Mesenchymal stem cell (in vitro differentiated cells and primary cell): ENCODE measurements around the gene LRRC47.

Experiments used
- DNase-seq: peaks from one replicate; pipeline ENCODE4 v3.0.0-alpha.2; 2013
- H2AFZ ChIP-seq: one replicate; pipeline ENCODE4 v1.6.1; 2013; ENCODE audit warnings: low read depth, mild to moderate bottlenecking, control low read depth, inconsistent platforms, low read length, moderate library complexity
- H2AK5ac ChIP-seq: 2 replicates; pipeline ENCODE4 v1.6.1; 2013; ENCODE audit warnings: low read length, moderate library complexity, mild to moderate bottlenecking, inconsistent platforms; ENCODE audit not compliant: severe bottlenecking
- H2BK120ac ChIP-seq: one replicate; pipeline ENCODE4 v1.6.1; 2013; ENCODE audit warnings: low read depth, mild to moderate bottlenecking, inconsistent platforms, low read length, moderate library complexity
- H2BK12ac ChIP-seq, 2 experiments: one replicate each; pipeline ENCODE4 v1.6.1; 2013; ENCODE audit warnings: inconsistent platforms in 2 of 2, low read length in 2 of 2, mild to moderate bottlenecking in 2 of 2, moderate library complexity in 2 of 2, control low read depth in 1 of 2
- H2BK15ac ChIP-seq: one replicate; pipeline ENCODE4 v1.6.1; 2013; ENCODE audit warnings: mild to moderate bottlenecking, low read depth, inconsistent platforms; ENCODE audit not compliant: poor library complexity, severe bottlenecking
- H2BK5ac ChIP-seq: 2 replicates; pipeline ENCODE4 v1.6.1; 2013; ENCODE audit warnings: low read depth, mild to moderate bottlenecking, low read length, control low read depth, inconsistent platforms; ENCODE audit not compliant: poor library complexity, severe bottlenecking
- H3K14ac ChIP-seq, 2 experiments: one replicate each; pipeline ENCODE4 v1.6.1; 2013; ENCODE audit warnings: inconsistent platforms in 2 of 2, low read length in 2 of 2, control low read depth in 1 of 2, mild to moderate bottlenecking in 1 of 2, moderate library complexity in 1 of 2
- H3K18ac ChIP-seq, 2 experiments: one replicate each; pipeline ENCODE4 v1.6.1; 2013; ENCODE audit warnings: inconsistent platforms in 2 of 2, low read length in 2 of 2, control low read depth in 1 of 2, low read depth in 1 of 2, mild to moderate bottlenecking in 1 of 2
- H3K23ac ChIP-seq, 2 experiments: one replicate each; pipeline ENCODE4 v1.6.1; 2013; ENCODE audit warnings: inconsistent platforms in 2 of 2, low read length in 2 of 2, mild to moderate bottlenecking in 2 of 2, moderate library complexity in 2 of 2, control low read depth in 1 of 2
- H3K27ac ChIP-seq: 2 replicates; pipeline ENCODE4 v1.5.1; 2013; ENCODE audit warnings: mild to moderate bottlenecking, moderate library complexity, low read length, control low read depth, inconsistent platforms; ENCODE audit not compliant: poor library complexity, severe bottlenecking
- H3K27me3 ChIP-seq, 2 experiments: 2 replicates each; pipeline versions ENCODE4 v1.6.1 to v1.7.0; 2013; ENCODE audit warnings: low read length in 2 of 2, mild to moderate bottlenecking in 2 of 2, moderate library complexity in 2 of 2, control low read depth in 1 of 2, inconsistent platforms in 1 of 2; ENCODE audit not compliant: control insufficient read depth in 1 of 2, insufficient read depth in 1 of 2
- H3K36me3 ChIP-seq, 2 experiments: 2 replicates each; pipeline versions ENCODE4 v1.6.1 to v1.7.0; 2013; ENCODE audit warnings: low read length in 2 of 2, control low read depth in 1 of 2, inconsistent platforms in 1 of 2, low read depth in 1 of 2, mild to moderate bottlenecking in 1 of 2; ENCODE audit not compliant: insufficient read depth in 2 of 2, control insufficient read depth in 1 of 2
- H3K4ac ChIP-seq, 2 experiments: one replicate each; pipeline ENCODE4 v1.6.1; 2013; ENCODE audit warnings: inconsistent platforms in 2 of 2, low read length in 2 of 2, mild to moderate bottlenecking in 2 of 2, moderate library complexity in 2 of 2, control low read depth in 1 of 2, low read depth in 1 of 2
- H3K4me1 ChIP-seq: 2 replicates; pipeline ENCODE4 v1.6.1; 2013; ENCODE audit warnings: low read depth, low read length, control low read depth; ENCODE audit not compliant: control insufficient read depth, insufficient read depth
- H3K4me2 ChIP-seq: 2 replicates; pipeline ENCODE4 v1.6.1; 2013; ENCODE audit warnings: low read length, mild to moderate bottlenecking, inconsistent platforms; ENCODE audit not compliant: poor library complexity, severe bottlenecking
- H3K4me3 ChIP-seq, 2 experiments: 2 replicates each; pipeline versions ENCODE4 v1.5.1 to v1.7.0; 2013; ENCODE audit warnings: low read length in 2 of 2, mild to moderate bottlenecking in 2 of 2, control low read depth in 1 of 2, low read depth in 1 of 2; ENCODE audit not compliant: insufficient read depth in 1 of 2
- H3K79me1 ChIP-seq: replicated peaks from 2 replicates; pipeline ENCODE4 v1.6.1; 2013; ENCODE audit warnings: mild to moderate bottlenecking, control low read depth, low read length, inconsistent platforms; ENCODE audit not compliant: poor library complexity, severe bottlenecking
- H3K9ac ChIP-seq: 2 replicates; pipeline ENCODE4 v1.7.0; 2013; ENCODE audit warnings: mild to moderate bottlenecking, low read length, moderate library complexity
- H3K9me3 ChIP-seq: 2 replicates; pipeline ENCODE4 v1.7.0; 2013; ENCODE audit warnings: mild to moderate bottlenecking, low read length; ENCODE audit not compliant: control insufficient read depth
- H4K8ac ChIP-seq: one replicate; pipeline ENCODE4 v1.6.1; 2013; ENCODE audit warnings: inconsistent platforms, mild to moderate bottlenecking, low read length, moderate library complexity
- H4K91ac ChIP-seq: one replicate; pipeline ENCODE4 v1.6.1; 2013; ENCODE audit warnings: mild to moderate bottlenecking, low read length, inconsistent platforms
- WGBS: methylation state at CpG from one replicate; pipeline ENCODE4 v1.1.7; 2013; ENCODE audit warnings: mixed read lengths; 5-methylcytosine and 5-hydroxymethylcytosine counted together

LRRC47 gene

DNA sequence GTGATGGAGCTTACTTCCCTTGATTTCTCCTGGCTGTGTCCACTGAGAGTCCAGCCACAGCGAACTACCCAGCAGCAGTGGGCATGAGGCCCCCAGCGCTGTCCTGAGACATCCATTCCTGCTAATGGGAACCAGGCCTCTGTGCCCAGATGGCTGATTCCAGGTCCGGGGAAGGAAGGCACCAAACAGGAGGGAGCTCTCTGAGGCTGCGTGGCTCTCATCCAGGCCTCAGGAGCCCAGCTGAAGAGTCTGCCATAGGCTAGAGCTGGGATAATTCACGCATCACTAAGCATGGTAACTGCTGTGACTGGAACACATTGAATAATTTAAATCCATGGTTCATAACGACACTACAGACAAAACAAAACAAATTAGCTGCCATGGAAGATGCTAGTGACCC lies 24.7 kb upstream of the LRRC47 start:
- no peak overlapping the region for H2AK5ac ChIP-seq

DNA sequence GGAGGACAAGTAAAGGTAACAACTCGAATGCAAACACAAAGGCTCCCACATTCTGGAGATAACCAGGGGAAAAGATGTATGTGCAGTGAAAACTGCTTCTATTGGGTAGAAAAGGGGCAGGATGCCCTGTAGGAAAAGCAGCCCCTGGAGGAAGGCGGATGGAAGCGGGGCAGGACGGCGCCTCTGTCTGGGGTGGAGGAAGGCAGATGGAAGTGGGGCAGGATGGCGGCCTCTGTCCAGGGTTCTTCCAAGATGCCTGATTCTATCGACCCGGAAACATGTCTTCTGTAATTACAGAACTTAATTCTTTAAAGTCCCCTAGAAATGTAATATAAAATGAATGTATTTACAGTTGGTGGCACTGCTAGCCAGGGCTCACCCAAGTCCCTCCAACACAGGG lies 24.0 kb upstream of the LRRC47 start:
- 97% methylated on average over 5 of the region's 8 CpGs for WGBS

More for the DNA sequence above, 24.7 kb upstream of the LRRC47 start:
- Histone ChIP-seq H2BK12ac (no peak overlapping the region), H2AFZ (no peak overlapping the region), H3K14ac (no peak overlapping the region), H2BK5ac (no peak overlapping the region), H3K27ac (peak overlapping the region; percentile 28), H3K9ac (no peak overlapping the region), H2BK15ac (no peak overlapping the region), H3K27me3 (no peaks in the 10 kb centered on the region), H3K18ac (no peak overlapping the region), H3K9me3 (no peaks in the 10 kb centered on the region), H3K4me1 (peaks cover 15% of the 10 kb centered on the region), H3K23ac (peak overlapping the region in 1 of 2 experiments; percentile 47), H3K79me1 (peaks cover 1% of the 10 kb centered on the region), H3K4ac (no peak overlapping the region), H3K4me3 (no peak overlapping the region), H4K8ac (no peak overlapping the region), H2BK120ac (no peak overlapping the region), H3K4me2 (no peak overlapping the region), H3K36me3 (peaks cover 74 to 82% of the 10 kb centered on the region in 2 experiments), H4K91ac (no peak overlapping the region)
- 93% methylated on average over 6 of the region's 6 CpGs for WGBS
- DNase-seq, result no peak

DNA sequence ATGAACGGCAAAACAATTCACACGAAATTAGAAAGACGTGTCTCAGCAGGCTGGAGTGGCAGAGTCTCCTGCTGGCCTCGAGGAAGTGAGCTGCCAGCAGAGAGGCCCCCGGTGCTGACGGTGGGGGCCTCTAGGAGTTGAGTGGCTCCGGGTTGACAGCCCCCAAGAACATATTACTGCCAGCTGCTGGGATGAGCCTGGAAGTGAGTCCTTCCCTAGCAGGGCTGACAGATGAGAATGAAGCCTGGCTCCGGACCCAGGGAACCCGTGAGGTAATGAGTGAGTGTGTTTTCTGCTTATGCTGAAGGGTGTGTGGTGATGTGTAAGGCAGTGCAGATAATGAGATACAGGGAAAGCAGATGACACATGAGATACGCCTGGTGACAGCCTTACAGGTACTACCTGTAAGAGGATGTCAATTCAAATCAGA lies 23.5 kb upstream of the LRRC47 start:
- no peak overlapping the region for H3K23ac ChIP-seq
- no peak overlapping the region for H3K18ac ChIP-seq
- no peak overlapping the region for H3K14ac ChIP-seq
- H2AK5ac ChIP-seq, result no peak overlapping the region
- no peak overlapping the region for H2BK5ac ChIP-seq
- no peaks in the 10 kb centered on the region for H3K27me3 ChIP-seq
- peaks cover 1% of the 10 kb centered on the region for H3K79me1 ChIP-seq
- H3K4me3 ChIP-seq, result no peak overlapping the region
- no peak overlapping the region for H2BK12ac ChIP-seq
- H3K27ac ChIP-seq, result no peak overlapping the region
- H3K4ac ChIP-seq, result no peak overlapping the region
- H4K91ac ChIP-seq, result no peak overlapping the region
- peaks cover 74 to 84% of the 10 kb centered on the region in 2 experiments for H3K36me3 ChIP-seq
- DNase-seq, result no peak
- H2BK120ac ChIP-seq, result no peak overlapping the region
- 88% methylated on average over 10 of the region's 10 CpGs for WGBS
- H3K4me1 ChIP-seq, result peaks cover 13% of the 10 kb centered on the region
- H4K8ac ChIP-seq, result no peak overlapping the region
- no peak overlapping the region for H3K9ac ChIP-seq
- no peak overlapping the region for H3K4me2 ChIP-seq
- H3K9me3 ChIP-seq, result no peaks in the 10 kb centered on the region
- H2AFZ ChIP-seq, result no peak overlapping the region
- no peak overlapping the region for H2BK15ac ChIP-seq

More for the DNA sequence above, 24.0 kb upstream of the LRRC47 start:
- no peak overlapping the region for H2AK5ac ChIP-seq
- H3K9me3 ChIP-seq, result no peaks in the 10 kb centered on the region
- no peak overlapping the region for H3K4me3 ChIP-seq
- H2BK15ac ChIP-seq, result no peak overlapping the region
- H3K27ac ChIP-seq, result no peak overlapping the region
- H3K79me1 ChIP-seq, result peaks cover 1% of the 10 kb centered on the region
- H3K4ac ChIP-seq, result no peak overlapping the region
- H2BK12ac ChIP-seq, result no peak overlapping the region
- peaks cover 13% of the 10 kb centered on the region for H3K4me1 ChIP-seq
- no peak overlapping the region for H4K91ac ChIP-seq
- H3K18ac ChIP-seq, result no peak overlapping the region
- no peak for DNase-seq
- no peaks in the 10 kb centered on the region for H3K27me3 ChIP-seq
- no peak overlapping the region for H3K4me2 ChIP-seq
- H3K36me3 ChIP-seq, result peaks cover 74 to 82% of the 10 kb centered on the region in 2 experiments
- no peak overlapping the region for H4K8ac ChIP-seq
- no peak overlapping the region for H2BK5ac ChIP-seq
- H3K23ac ChIP-seq, result no peak overlapping the region
- no peak overlapping the region for H2BK120ac ChIP-seq
- no peak overlapping the region for H2AFZ ChIP-seq
- no peak overlapping the region for H3K14ac ChIP-seq
- no peak overlapping the region for H3K9ac ChIP-seq

DNA sequence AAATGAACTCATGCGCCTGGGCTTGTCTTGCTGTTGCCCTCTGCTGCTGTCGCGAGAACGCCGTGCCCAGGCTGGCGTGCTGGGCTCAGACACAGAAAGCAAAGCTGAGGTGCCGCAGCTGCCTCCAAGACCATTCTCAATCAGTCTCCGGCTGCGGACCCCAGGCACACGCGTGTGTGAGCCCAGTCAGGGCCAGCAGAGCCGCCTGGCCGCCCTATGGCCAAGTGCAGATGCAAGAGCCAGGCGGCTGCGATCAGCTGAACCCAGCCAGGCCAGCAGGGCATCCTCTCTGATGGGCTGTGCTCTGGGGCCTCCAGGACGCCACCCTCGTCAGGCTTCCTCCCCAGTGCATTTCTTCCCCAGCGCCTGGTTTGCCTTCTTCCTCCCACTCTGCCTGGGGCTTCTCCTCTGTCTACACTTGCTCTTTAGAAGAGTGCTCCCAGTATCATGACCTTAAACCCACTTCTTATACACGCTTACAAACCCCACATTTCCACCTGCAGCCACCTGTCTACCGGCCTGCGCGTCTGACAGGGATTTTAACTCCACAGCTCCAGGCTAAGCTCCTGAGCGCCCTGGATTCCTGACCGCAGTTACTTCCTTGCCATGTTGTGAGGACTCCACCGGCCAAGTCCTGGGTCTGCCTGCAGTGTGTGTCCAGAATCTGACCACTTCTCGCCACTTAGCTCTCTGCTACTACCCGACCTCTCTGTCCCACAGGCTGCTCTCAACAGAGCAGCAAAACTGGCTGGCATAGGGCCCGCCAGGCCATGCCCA lies 21.7 kb upstream of the LRRC47 start:
- Histone ChIP-seq H3K23ac (no peak overlapping the region), H3K4me1 (peaks cover 13% of the 10 kb centered on the region), H4K91ac (no peak overlapping the region), H2BK5ac (no peak overlapping the region), H3K4me3 (no peak overlapping the region), H3K4ac (no peak overlapping the region), H3K9ac (no peak overlapping the region), H3K36me3 (peaks cover 72 to 79% of the 10 kb centered on the region in 2 experiments), H2AFZ (no peak overlapping the region), H3K4me2 (no peak overlapping the region), H2AK5ac (no peak overlapping the region), H2BK12ac (no peak overlapping the region), H3K27ac (no peak overlapping the region), H3K79me1 (peaks cover 1% of the 10 kb centered on the region), H4K8ac (no peak overlapping the region), H2BK120ac (no peak overlapping the region), H3K27me3 (no peaks in the 10 kb centered on the region), H3K18ac (no peak overlapping the region), H3K14ac (no peak overlapping the region), H3K9me3 (no peaks in the 10 kb centered on the region), H2BK15ac (no peak overlapping the region)
- no peak for DNase-seq
- 95% methylated on average over 27 of the region's 28 CpGs for WGBS
